ENCODE data around the gene HSD17B10. TPM values are rescaled to one million over a fixed set of nuclear protein-coding genes. Genes with fewer than 3 reads are reported as not detected.

The HSD17B10 gene
- total and polyA plus RNA-seq, 2 of the 13 experiments (the other 11 are each of a cell fraction or from before 2014, with no cell fraction given), result 68.7 to 84.7 TPM

DNA sequence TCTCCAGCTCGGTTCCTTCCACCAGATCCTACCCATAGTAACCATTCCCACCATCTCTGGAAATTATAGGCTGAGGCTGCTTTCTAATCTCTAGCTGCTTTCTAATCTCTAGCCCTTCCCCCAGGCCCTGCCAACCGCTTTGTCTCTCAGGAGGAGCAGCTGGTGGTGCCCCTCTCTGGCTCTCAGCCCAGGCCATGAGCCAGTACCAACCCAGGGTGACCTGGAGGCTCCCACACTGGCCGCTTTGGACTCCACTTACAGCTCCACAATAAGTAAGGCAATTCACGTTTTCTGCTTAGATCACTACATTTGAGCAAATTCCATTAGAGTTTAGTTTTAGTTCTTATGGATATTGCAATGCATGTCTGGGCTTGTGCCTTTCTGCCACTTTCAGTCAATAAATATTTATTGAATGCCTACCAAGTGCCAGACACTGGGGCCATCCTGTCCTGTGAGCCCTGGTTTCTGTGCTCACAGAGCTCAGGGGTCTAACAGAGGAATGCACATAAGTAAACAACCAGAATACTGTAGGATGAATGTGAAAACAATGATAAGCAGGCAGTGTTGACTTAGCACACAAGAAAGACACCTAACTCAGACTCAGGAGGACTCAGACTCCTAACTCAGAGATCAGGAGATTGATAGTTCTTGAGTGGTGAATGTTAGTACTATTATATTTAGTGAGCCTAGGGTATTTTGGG is 50.6 kb downstream of the HSD17B10 start (continued):
- peak; percentile 40; the same call in 1 of the 2 replicates for TF ChIP-seq HMG20A (CRISPR knock-in tag; IDR thresholded peaks at IDR 0.05; ENCODE audit: borderline replicate concordance)
- no peak for TF ChIP-seq SOX13 (IDR thresholded peaks at IDR 0.05)
- peak in 1 of 2 experiments; percentile 54; a peak in 1 of 4 replicates for TF ChIP-seq SOX13 (CRISPR knock-in tag; conservative IDR thresholded peaks at IDR 0.05 in 1 of 2, IDR thresholded peaks at IDR 0.05 in 1 of 2)
- TF ChIP-seq HNF4A (CRISPR knock-in tag; IDR thresholded peaks at IDR 0.05), result peak; percentile 28; the same call in 1 of the 2 replicates
- TF ChIP-seq ZNF30 (CRISPR knock-in tag; IDR thresholded peaks at IDR 0.05), result no peak
- TF ChIP-seq ZNF616 (CRISPR knock-in tag; IDR thresholded peaks at IDR 0.05; ENCODE audit: low read depth), result no peak
- TF ChIP-seq ATM (IDR thresholded peaks at IDR 0.05; ENCODE audit: borderline replicate concordance), result no peak
- no peak for TF ChIP-seq ZNF687 (CRISPR knock-in tag; IDR thresholded peaks at IDR 0.05)
- peak; percentile 20 for TF ChIP-seq SKI (IDR thresholded peaks at IDR 0.05; ENCODE audit: partially characterized antibody)
- TF ChIP-seq, protein P1, sequence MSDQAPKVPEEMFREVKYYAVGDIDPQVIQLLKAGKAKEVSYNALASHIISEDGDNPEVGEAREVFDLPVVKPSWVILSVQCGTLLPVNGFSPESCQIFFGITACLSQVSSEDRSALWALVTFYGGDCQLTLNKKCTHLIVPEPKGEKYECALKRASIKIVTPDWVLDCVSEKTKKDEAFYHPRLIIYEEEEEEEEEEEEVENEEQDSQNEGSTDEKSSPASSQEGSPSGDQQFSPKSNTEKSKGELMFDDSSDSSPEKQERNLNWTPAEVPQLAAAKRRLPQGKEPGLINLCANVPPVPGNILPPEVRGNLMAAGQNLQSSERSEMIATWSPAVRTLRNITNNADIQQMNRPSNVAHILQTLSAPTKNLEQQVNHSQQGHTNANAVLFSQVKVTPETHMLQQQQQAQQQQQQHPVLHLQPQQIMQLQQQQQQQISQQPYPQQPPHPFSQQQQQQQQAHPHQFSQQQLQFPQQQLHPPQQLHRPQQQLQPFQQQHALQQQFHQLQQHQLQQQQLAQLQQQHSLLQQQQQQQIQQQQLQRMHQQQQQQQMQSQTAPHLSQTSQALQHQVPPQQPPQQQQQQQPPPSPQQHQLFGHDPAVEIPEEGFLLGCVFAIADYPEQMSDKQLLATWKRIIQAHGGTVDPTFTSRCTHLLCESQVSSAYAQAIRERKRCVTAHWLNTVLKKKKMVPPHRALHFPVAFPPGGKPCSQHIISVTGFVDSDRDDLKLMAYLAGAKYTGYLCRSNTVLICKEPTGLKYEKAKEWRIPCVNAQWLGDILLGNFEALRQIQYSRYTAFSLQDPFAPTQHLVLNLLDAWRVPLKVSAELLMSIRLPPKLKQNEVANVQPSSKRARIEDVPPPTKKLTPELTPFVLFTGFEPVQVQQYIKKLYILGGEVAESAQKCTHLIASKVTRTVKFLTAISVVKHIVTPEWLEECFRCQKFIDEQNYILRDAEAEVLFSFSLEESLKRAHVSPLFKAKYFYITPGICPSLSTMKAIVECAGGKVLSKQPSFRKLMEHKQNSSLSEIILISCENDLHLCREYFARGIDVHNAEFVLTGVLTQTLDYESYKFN (CRISPR knock-in tag; conservative IDR thresholded peaks at IDR 0.05), result peak; percentile 62
- peak; percentile 60 for TF ChIP-seq GATAD2A (CRISPR knock-in tag; IDR thresholded peaks at IDR 0.05)
- TF ChIP-seq NBN (conservative IDR thresholded peaks at IDR 0.05), result no peak
- no peak for TF ChIP-seq FOXP1 (IDR thresholded peaks at IDR 0.05)
- TF ChIP-seq FOXP1 (CRISPR knock-in tag; IDR thresholded peaks at IDR 0.05), result peak; percentile 72; the same call in 1 of the 2 replicates
- TF ChIP-seq SOX5 (CRISPR knock-in tag; IDR thresholded peaks at IDR 0.05; ENCODE audit: borderline replicate concordance), result peak; percentile 34; the same call in 1 of the 2 replicates
- peak in 1 of 2 experiments; percentile 26; a peak in 1 of 4 replicates for TF ChIP-seq EP300 (IDR thresholded peaks at IDR 0.05; ENCODE audit: low read depth in 2 of 2, low read length in 2 of 2)
- no peak for TF ChIP-seq EP300 (CRISPR knock-in tag; IDR thresholded peaks at IDR 0.05; ENCODE audit: borderline replicate concordance)
- TF ChIP-seq ZNF816 (CRISPR knock-in tag; IDR thresholded peaks at IDR 0.05; ENCODE audit: borderline replicate concordance), result no peak
- no peak for TF ChIP-seq ETV6 (CRISPR knock-in tag; conservative IDR thresholded peaks at IDR 0.05)
- TF ChIP-seq STAT5B (CRISPR knock-in tag; IDR thresholded peaks at IDR 0.05), result no peak
- no peak for TF ChIP-seq ZNF766 (CRISPR knock-in tag; IDR thresholded peaks at IDR 0.05; ENCODE audit: borderline replicate concordance)
- TF ChIP-seq SNRNP70 (IDR thresholded peaks at IDR 0.05; ENCODE audit: low read depth, low read length), result no peak

All from HepG2 (cell line).